Prostate gland (tissue), 2 donors: ENCODE measurements around the gene GGN.

Experiments used
- CTCF ChIP-seq, 4 experiments: fragments of 200-600 bp in 2 of 4; fragments of 450-650 bp in 2 of 4; sonication (generic) in 2 of 4; IDR thresholded peaks; 1 replicate in 3 of 4; 2 replicates in 1 of 4; pipeline ENCODE4 v1.5.1; 2016 to 2019; ENCODE audit warnings: antibody characterized with exemption in 4 of 4, mild to moderate bottlenecking in 2 of 4, moderate library complexity in 2 of 4
- POLR2A ChIP-seq: fragments of 450-650 bp; IDR thresholded peaks from one replicate; pipeline ENCODE4 v1.6.1; 2016; ENCODE audit warnings: antibody characterized with exemption, mild to moderate bottlenecking
- POLR2AphosphoS5 ChIP-seq: sonication (generic); formaldehyde crosslinking; IDR thresholded peaks from one replicate; pipeline ENCODE4 v1.6.1; 2017; ENCODE audit warnings: antibody characterized with exemption

- TF ChIP-seq CTCF (IDR thresholded peaks at IDR 0.05), result no peak
- no peak for TF ChIP-seq POLR2A
- TF ChIP-seq POLR2AphosphoS5, result no peak
Measured at GRCh38 chr19:38360839-38361631, 26.8 kb downstream of the GGN start.
